Activated CD4-positive, CD25-positive, alpha-beta regulatory T cell treated with anti-CD3 and anti-CD28 coated beads, Interleukin-2, amount 50 U/mL, for 16 hours (primary cell): Measurements from ENCODE around the gene CCL21.

Experiments
- DNase-seq: peaks from one replicate; pipeline ENCODE4 v3.0.0-alpha.2; 2020; ENCODE audit warnings: low read depth, low spot score

The CCL21 gene

GRCh38 chr9:34674440-34674839, 35.5 kb downstream of the CCL21 start:
- DNase-seq = no peak

GRCh38 chr9:34671307-34671706, 38.6 kb downstream of the CCL21 start:
- DNase-seq = no peak

GRCh38 chr9:34669809-34670562, 40.0 kb downstream of the CCL21 start:
- DNase-seq = no peak

- peak; percentile 81 for DNase-seq
Measured at GRCh38 chr9:34665381-34666250, 44.3 kb downstream of the CCL21 start.

- DNase-seq = no peak
Measured at GRCh38 chr9:34665067-34665380, 44.9 kb downstream of the CCL21 start.

GRCh38 chr9:34664281-34665066, 45.5 kb downstream of the CCL21 start:
- peak; percentile 50 for DNase-seq

GRCh38 chr9:34663303-34663605, 46.7 kb downstream of the CCL21 start:
- no peak for DNase-seq

GRCh38 chr9:34662526-34663302, 47.2 kb downstream of the CCL21 start, which contains the start of gene CCL27:
Gene CCL27, minus strand, starts transcription at chr9:34662657. Its CDS starts 24 bp downstream, at chr9:34662633.
- no peak for DNase-seq

- DNase-seq = no peak
Measured at GRCh38 chr9:34659592-34660253, 50.2 kb downstream of the CCL21 start.
